Activated CD8-positive, alpha-beta T cell treated with anti-CD3 and anti-CD28 coated beads for 36 hours (primary cell): ENCODE data around the gene CAPNS1. TPM values are rescaled to one million over a fixed set of nuclear protein-coding genes. Genes with fewer than 3 reads are reported as not detected.

ENCODE experiments used
- ATAC-seq: fragments of 200-7000 bp; cut with Tn5 transposase; one replicate; pipeline ENCODE4 v1.10.0; 2021; ENCODE audit warnings: mild to moderate bottlenecking, moderate library complexity
- CTCF ChIA-PET: fragments of 350-600 bp; sonication (Branson Sonifier 250); formaldehyde crosslinking; loops from one replicate; lab custom pipeline; 2021; ENCODE audit warnings: antibody characterized with exemption; lab: Charles Lee
- POLR2A ChIA-PET: fragments of 350-600 bp; sonication (Branson Sonifier 250); formaldehyde crosslinking; loops from one replicate; lab custom pipeline; 2021; ENCODE audit warnings: antibody characterized with exemption; lab: Charles Lee
- DNase-seq: peaks from one replicate; pipeline ENCODE4 v3.0.0-alpha.2; 2020
- H3K27ac Mint-ChIP-seq: one replicate; pipeline ENCODE4 v1.8.0; 2021; ENCODE audit warnings: mild to moderate bottlenecking, mixed read lengths
- H3K27me3 Mint-ChIP-seq: one replicate; pipeline ENCODE4 v1.8.0; 2021; ENCODE audit warnings: mixed read lengths
- H3K36me3 Mint-ChIP-seq: one replicate; pipeline ENCODE4 v1.8.0; 2021; ENCODE audit warnings: low read depth, mixed read lengths
- H3K4me1 Mint-ChIP-seq: one replicate; pipeline ENCODE4 v1.8.0; 2021; ENCODE audit warnings: low read depth, mixed read lengths
- H3K4me3 Mint-ChIP-seq: one replicate; pipeline ENCODE4 v1.8.0; 2021; ENCODE audit warnings: mild to moderate bottlenecking, moderate library complexity, mixed read lengths
- H3K9me3 Mint-ChIP-seq: one replicate; pipeline ENCODE4 v1.8.0; 2021; ENCODE audit warnings: mixed read lengths
- CTCF ChIP-seq: fragments of 200-600 bp; IDR thresholded peaks from one replicate; pipeline ENCODE4 v1.8.0; 2022; ENCODE audit warnings: antibody characterized with exemption, mild to moderate bottlenecking
- intact Hi-C: fragments of 100-400 bp; cut with micrococcal nuclease; formaldehyde crosslinking; loops from one replicate; pipeline ENCODE4 v1.10.0; 2022
- total RNA-seq, 2 experiments: library from RNA; stranded (reverse); gene quantifications; one replicate each; pipeline ENCODE4 v1.2.3, GENCODE V29; 2021

The CAPNS1 gene
- total RNA-seq, 2 experiments from 2014 or later = 250 to 275 TPM

GRCh38 chr19:36144624-36145023 is 4.8 kb downstream of the CAPNS1 start:
- ChIA-PET CTCF (interaction anchor here (1.2 kb wide), 1 partner anchor 25 kb away, joined by 3 read pairs; no protein-coding TSS in a partner anchor), POLR2A (interaction anchor here (0.6 to 1.3 kb wide), 3 partner anchors 8 to 10 kb away, joined by 3 to 4 read pairs (median 3); no protein-coding TSS in a partner anchor)
- Mint-ChIP-seq H3K4me3 (no peak overlapping the region), H3K27ac (no peak overlapping the region), H3K9me3 (no peaks in the 10 kb centered on the region), H3K27me3 (no peaks in the 10 kb centered on the region), H3K4me1 (peaks cover 14% of the 10 kb centered on the region), H3K36me3 (peaks cover 49% of the 10 kb centered on the region)
- TF ChIP-seq CTCF = no peak
- intact Hi-C loops = no loop called here
- ATAC-seq = no peak
- DNase-seq = no peak

- H3K27me3 Mint-ChIP-seq = no peaks in the 10 kb centered on the region
- H3K36me3 Mint-ChIP-seq = peaks cover 36% of the 10 kb centered on the region
- CTCF ChIA-PET = interaction anchor here (1.1 kb wide), 1 partner anchor 21 kb away, joined by 4 read pairs; no protein-coding TSS in a partner anchor
- TF ChIP-seq CTCF = no peak
- intact Hi-C loops = no loop called here
- ATAC-seq (no peak), DNase-seq (no peak)
- H3K27ac Mint-ChIP-seq = no peak overlapping the region
- H3K4me3 Mint-ChIP-seq = no peak overlapping the region
- POLR2A ChIA-PET = interaction anchor here (0.6 to 0.8 kb wide), 2 partner anchors 13 to 23 kb away, joined by 3 to 4 read pairs; no protein-coding TSS in a partner anchor
- H3K4me1 Mint-ChIP-seq = no peaks in the 10 kb centered on the region
- no peaks in the 10 kb centered on the region for H3K9me3 Mint-ChIP-seq
Measured at GRCh38 chr19:36149673-36150406, 10.0 kb downstream of the CAPNS1 start.

GRCh38 chr19:36150586-36150985 is 10.7 kb downstream of the CAPNS1 start:
- CTCF ChIA-PET = interaction anchor here (1.1 kb wide), 1 partner anchor 22 kb away, joined by 4 read pairs; no protein-coding TSS in a partner anchor
- intact Hi-C loops = no loop called here

GRCh38 chr19:36151144-36152018 is 11.5 kb downstream of the CAPNS1 start:
- Mint-ChIP-seq H3K4me3 (no peak overlapping the region), H3K4me1 (no peaks in the 10 kb centered on the region), H3K9me3 (no peaks in the 10 kb centered on the region), H3K27me3 (no peaks in the 10 kb centered on the region), H3K27ac (no peak overlapping the region), H3K36me3 (peaks cover 27% of the 10 kb centered on the region)
- TF ChIP-seq CTCF = no peak
- DNase-seq (no peak), ATAC-seq (no peak)
- CTCF ChIA-PET = interaction anchor here (0.6 kb wide), 1 partner anchor 18 kb away, joined by 3 read pairs; no protein-coding TSS in a partner anchor
- intact Hi-C loops = no loop called here
- POLR2A ChIA-PET = interaction anchor here (0.6 kb wide), 1 partner anchor 45 kb away, joined by 3 read pairs; no protein-coding TSS in a partner anchor

More at GRCh38 chr19:36150586-36150985, 10.7 kb downstream of the CAPNS1 start:
- no peak overlapping the region for H3K4me3 Mint-ChIP-seq
- DNase-seq = no peak
- no peak for TF ChIP-seq CTCF
- H3K9me3 Mint-ChIP-seq = no peaks in the 10 kb centered on the region
- ATAC-seq = no peak
- POLR2A ChIA-PET = interaction anchor here (0.6 kb wide), 1 partner anchor 45 kb away, joined by 3 read pairs; no protein-coding TSS in a partner anchor
- H3K27ac Mint-ChIP-seq = no peak overlapping the region
- H3K4me1 Mint-ChIP-seq = no peaks in the 10 kb centered on the region
- no peaks in the 10 kb centered on the region for H3K27me3 Mint-ChIP-seq
- peaks cover 35% of the 10 kb centered on the region for H3K36me3 Mint-ChIP-seq
